ENCODE data around the gene NAA20. TPM values are rescaled to one million over a fixed set of nuclear protein-coding genes. Genes with fewer than 3 reads are reported as not detected.

Gene NAA20
- total and polyA plus RNA-seq, 4 donors: 33.6 to 143 (median 59.9) TPM

- Histone ChIP-seq H3K9ac (ENCODE audit: insufficient read depth in 1 of 2, low read length in 2 of 2) (no peak overlapping the region), H3K4me3 (no peak overlapping the region), H3K36me3 (ENCODE audit: control insufficient read depth in 4 of 4, insufficient read depth in 4 of 4, low read length in 4 of 4) (no peaks in the 10 kb centered on the region), H3K27me3 (ENCODE audit: control insufficient read depth in 3 of 3, insufficient read depth in 3 of 3, low read length in 2 of 3) (peaks cover 0 to 10% (median 3%) of the 10 kb centered on the region in 3 donors), H3K9me3 (ENCODE audit: control insufficient read depth in 4 of 4, insufficient read depth in 3 of 4, low read length in 3 of 4) (no peaks in the 10 kb centered on the region), H3K27ac (ENCODE audit: low read depth in 1 of 2, low read length in 1 of 2) (no peak overlapping the region), H3K4me1 (ENCODE audit: control insufficient read depth in 5 of 5, insufficient read depth in 5 of 5, low read length in 5 of 5) (peaks cover 0 to 21% (median 0%) of the 10 kb centered on the region in 5 donors)
- 82 to 83% methylated on average over 9 of the region's 9 CpGs for WGBS, 2 donors
- DNase-seq (peak in 1 of 3 donors; percentile 25), ATAC-seq (ENCODE audit: insufficient read depth, low FRiP score) (no peak)
- no peak for TF ChIP-seq CTCF (IDR thresholded peaks at IDR 0.05; ENCODE audit: control extremely low read depth, extremely low read depth)
Observed at GRCh38 chr20:20076297-20077065, 59.3 kb downstream of the NAA20 start.

- no peak overlapping the region for H3K9ac ChIP-seq (ENCODE audit: insufficient read depth in 1 of 2, low read length in 2 of 2)
- no peak for DNase-seq
- peaks cover 0 to 20% (median 0%) of the 10 kb centered on the region in 5 donors for H3K4me1 ChIP-seq (ENCODE audit: control insufficient read depth in 5 of 5, insufficient read depth in 5 of 5, low read length in 5 of 5)
- no peaks in the 10 kb centered on the region for H3K9me3 ChIP-seq (ENCODE audit: control insufficient read depth in 4 of 4, insufficient read depth in 3 of 4, low read length in 3 of 4)
- H3K27me3 ChIP-seq (ENCODE audit: control insufficient read depth in 3 of 3, insufficient read depth in 3 of 3, low read length in 2 of 3): peaks cover 0 to 5% (median 5%) of the 10 kb centered on the region in 3 donors
- no peak overlapping the region for H3K27ac ChIP-seq (ENCODE audit: low read depth in 1 of 2, low read length in 1 of 2)
- WGBS, 2 donors: 91 to 92% methylated on average over 4 of the region's 4 CpGs
- H3K36me3 ChIP-seq (ENCODE audit: control insufficient read depth in 4 of 4, insufficient read depth in 4 of 4, low read length in 4 of 4): no peaks in the 10 kb centered on the region
- no peak for TF ChIP-seq CTCF (IDR thresholded peaks at IDR 0.05; ENCODE audit: control extremely low read depth, extremely low read depth)
- no peak overlapping the region for H3K4me3 ChIP-seq
- no peak for ATAC-seq (ENCODE audit: insufficient read depth, low FRiP score)
Observed at GRCh38 chr20:20078041-20078440, 60.9 kb downstream of the NAA20 start.

GRCh38 chr20:20079102-20079784, 62.1 kb downstream of the NAA20 start:
- no peak for TF ChIP-seq CTCF (IDR thresholded peaks at IDR 0.05; ENCODE audit: control extremely low read depth, extremely low read depth)
- peaks cover 0 to 5% (median 0%) of the 10 kb centered on the region in 3 donors for H3K27me3 ChIP-seq (ENCODE audit: control insufficient read depth in 3 of 3, insufficient read depth in 3 of 3, low read length in 2 of 3)
- no peak overlapping the region for H3K9ac ChIP-seq (ENCODE audit: insufficient read depth in 1 of 2, low read length in 2 of 2)
- DNase-seq (no peak), ATAC-seq (ENCODE audit: insufficient read depth, low FRiP score) (no peak)
- no peak overlapping the region for H3K27ac ChIP-seq (ENCODE audit: low read depth in 1 of 2, low read length in 1 of 2)
- H3K36me3 ChIP-seq (ENCODE audit: control insufficient read depth in 4 of 4, insufficient read depth in 4 of 4, low read length in 4 of 4): no peaks in the 10 kb centered on the region
- H3K9me3 ChIP-seq (ENCODE audit: control insufficient read depth in 4 of 4, insufficient read depth in 3 of 4, low read length in 3 of 4): no peaks in the 10 kb centered on the region
- WGBS, 2 donors: 47 to 76% methylated on average over 5 of the region's 5 CpGs
- H3K4me1 ChIP-seq (ENCODE audit: control insufficient read depth in 5 of 5, insufficient read depth in 5 of 5, low read length in 5 of 5): peaks cover 0 to 11% (median 0%) of the 10 kb centered on the region in 5 donors
- H3K4me3 ChIP-seq: no peak overlapping the region

Other genes starting within 250 kb of the NAA20 start
- gene CRNKL1, start 35.1 kb downstream of the NAA20 start, total RNA-seq: 10 to 100 TPM; 14.5 to 39.5 TPM
- 10 to 100 TPM; 11.0 to 26.4 TPM for gene CRNKL1, start 35.1 kb downstream of the NAA20 start, polyA plus RNA-seq
- gene CFAP61, start 35.2 kb downstream of the NAA20 start, total RNA-seq: 10 to 100 TPM; 10.7 to 15.4 TPM
- 1 to 10 TPM; 2.0 to 2.2 TPM for gene CFAP61, start 35.2 kb downstream of the NAA20 start, polyA plus RNA-seq